Neural crest cell (in vitro differentiated cells): ENCODE measurements around the gene FAAP100. TPM values are rescaled to one million over a fixed set of nuclear protein-coding genes. Genes with fewer than 3 reads are reported as not detected.

Source experiments
- DNase-seq: peaks from one replicate; pipeline ENCODE4 v3.0.0; 2021; ENCODE audit warnings: low read depth, mixed read lengths, low spot score
- H3K27ac Mint-ChIP-seq: one replicate; pipeline ENCODE4 v1.8.0; 2021; ENCODE audit warnings: mild to moderate bottlenecking, mixed read lengths; ENCODE audit not compliant: unreplicated experiment
- H3K27me3 Mint-ChIP-seq: 2 replicates; pipeline ENCODE4 v1.8.0; 2021; ENCODE audit warnings: low read depth, mild to moderate bottlenecking, mixed read lengths
- H3K36me3 Mint-ChIP-seq: 2 replicates; pipeline ENCODE4 v1.8.0; 2021; ENCODE audit warnings: low read depth, mild to moderate bottlenecking, mixed read lengths
- H3K4me1 Mint-ChIP-seq: 2 replicates; pipeline ENCODE4 v1.8.0; 2021; ENCODE audit warnings: mixed read lengths
- H3K4me3 Mint-ChIP-seq: one replicate; pipeline ENCODE4 v1.8.0; 2021; ENCODE audit warnings: mild to moderate bottlenecking, mixed read lengths
- H3K9me3 Mint-ChIP-seq: 2 replicates; pipeline ENCODE4 v1.8.0; 2021; ENCODE audit warnings: mixed read lengths
- CTCF ChIP-seq: fragments of 200-600 bp; sonication (generic); conservative IDR thresholded peaks from 2 replicates; pipeline ENCODE4 v1.5.0; 2021; ENCODE audit warnings: antibody characterized with exemption, mild to moderate bottlenecking
- long read RNA-seq: library from polyadenylated mRNA; unstranded; transcript quantifications from one replicate; pipeline ENCODE4 v2.0.0, GENCODE V29; 2020
- total RNA-seq: library from RNA; stranded (reverse); gene quantifications from 2 replicates; pipeline ENCODE4 v1.2.1, GENCODE V29; 2021

FAAP100 gene
- 45.0 and 48.3 TPM in 2 replicates for total RNA-seq
- long read RNA-seq, partial matches to known transcripts: 1 of 4 reads
- long read RNA-seq, other reads (novel, unspliced or antisense): 0 of 4 reads

- H3K9me3 Mint-ChIP-seq: no peaks in the 10 kb centered on the region
- peak within 1 kb of the TSS; percentile 84 for H3K27ac Mint-ChIP-seq
- peaks cover 29% of the 10 kb centered on the region for H3K4me1 Mint-ChIP-seq
- peaks cover 4% of the 10 kb centered on the region for H3K36me3 Mint-ChIP-seq
- DNase-seq: peak; percentile 76
- no peak for TF ChIP-seq CTCF
- H3K27me3 Mint-ChIP-seq: peaks cover 5% of the 10 kb centered on the region
- peak within 1 kb of the TSS; percentile 95 for H3K4me3 Mint-ChIP-seq
These were observed at the start of gene FAAP100 for GRCh38 chr17:81552244-81553017. Gene FAAP100, minus strand, starts transcription at chr17:81552353. Its CDS starts 23 bp downstream, at chr17:81552330.

- peaks cover 6% of the 10 kb centered on the region for H3K36me3 Mint-ChIP-seq
- DNase-seq: peak; percentile 46
- H3K4me3 Mint-ChIP-seq: no peak overlapping the region
- H3K9me3 Mint-ChIP-seq: no peaks in the 10 kb centered on the region
- no peaks in the 10 kb centered on the region for H3K27me3 Mint-ChIP-seq
- H3K27ac Mint-ChIP-seq: no peak overlapping the region
- H3K4me1 Mint-ChIP-seq: no peaks in the 10 kb centered on the region
- TF ChIP-seq CTCF: peak; percentile 90
These were observed 49.5 kb upstream of the FAAP100 start for GRCh38 chr17:81601525-81602120.

GRCh38 chr17:81599719-81600486, 47.8 kb upstream of the FAAP100 start:
- peaks cover 6% of the 10 kb centered on the region for H3K36me3 Mint-ChIP-seq
- H3K9me3 Mint-ChIP-seq: no peaks in the 10 kb centered on the region
- DNase-seq: no peak
- no peaks in the 10 kb centered on the region for H3K27me3 Mint-ChIP-seq
- no peak overlapping the region for H3K4me3 Mint-ChIP-seq
- no peak overlapping the region for H3K27ac Mint-ChIP-seq
- no peak for TF ChIP-seq CTCF
- H3K4me1 Mint-ChIP-seq: no peaks in the 10 kb centered on the region

- H3K4me1 Mint-ChIP-seq: no peaks in the 10 kb centered on the region
- no peaks in the 10 kb centered on the region for H3K27me3 Mint-ChIP-seq
- H3K9me3 Mint-ChIP-seq: no peaks in the 10 kb centered on the region
- peaks cover 13% of the 10 kb centered on the region for H3K36me3 Mint-ChIP-seq
- H3K4me3 Mint-ChIP-seq: no peak overlapping the region
- DNase-seq: no peak
- no peak overlapping the region for H3K27ac Mint-ChIP-seq
- no peak for TF ChIP-seq CTCF
These were observed 41.1 kb upstream of the FAAP100 start for GRCh38 chr17:81593105-81593871.

GRCh38 chr17:81591971-81592370, 39.8 kb upstream of the FAAP100 start:
- Mint-ChIP-seq H3K4me3 (no peak overlapping the region), H3K36me3 (peaks cover 14% of the 10 kb centered on the region), H3K9me3 (no peaks in the 10 kb centered on the region), H3K27ac (peak overlapping the region; percentile 50), H3K4me1 (no peaks in the 10 kb centered on the region), H3K27me3 (no peaks in the 10 kb centered on the region)
- DNase-seq: no peak
- no peak for TF ChIP-seq CTCF
